H1 (cell line): ENCODE measurements around the gene GSTM2. TPM values are rescaled to one million over a fixed set of nuclear protein-coding genes. Genes with fewer than 3 reads are reported as not detected.
A peak's percentile ranks its signal among the peaks of the same experiment; 100 is the strongest.

Experiments
- CTCF ChIA-PET: fragments of 300-600 bp; sonication (Branson Sonifier 250); formaldehyde crosslinking; loops from one replicate; lab custom pipeline; 2021; ENCODE audit not compliant: partially characterized antibody; lab: Charles Lee
- POLR2A ChIA-PET: fragments of 300-600 bp; sonication (Branson Sonifier 250); formaldehyde crosslinking; loops from one replicate; lab custom pipeline; 2021; ENCODE audit warnings: inconsistent platforms; ENCODE audit not compliant: partially characterized antibody; lab: Charles Lee
- DNase-seq, 2 experiments: peaks; one replicate each; pipeline versions ENCODE4 v3.0.0 to v3.0.0-alpha.2; 2010 to 2022; ENCODE audit warnings: low spot score in 2 of 2, low read depth in 1 of 2, mixed read lengths in 1 of 2
- FAIRE-seq: peaks from 2 replicates; lab custom pipeline; 2011; peaks lifted over from hg19 to GRCh38; lab: Jason Lieb, UNC
- H2AFZ ChIP-seq: 2 replicates; pipeline ENCODE4 v1.8.1; 2012; ENCODE audit warnings: low read length, inconsistent platforms
- H2AK5ac ChIP-seq: 2 replicates; pipeline ENCODE4 v1.6.1; 2013; ENCODE audit warnings: low read depth, low read length
- H2BK120ac ChIP-seq: replicated peaks from 2 replicates; pipeline ENCODE3; 2013; ENCODE audit warnings: low read depth, low read length, inconsistent platforms
- H2BK12ac ChIP-seq: 2 replicates; pipeline ENCODE4 v1.6.1; 2013; ENCODE audit warnings: low read depth, low read length
- H2BK15ac ChIP-seq: 2 replicates; pipeline ENCODE4 v1.6.1; 2013; ENCODE audit warnings: low read length
- H2BK20ac ChIP-seq: 2 replicates; pipeline ENCODE4 v1.6.1; 2013; ENCODE audit warnings: low read length
- H2BK5ac ChIP-seq: 2 replicates; pipeline ENCODE4 v1.6.1; 2013; ENCODE audit warnings: low read depth, low read length
- H3K14ac ChIP-seq: 2 replicates; pipeline ENCODE4 v1.6.1; 2013; ENCODE audit warnings: inconsistent platforms; ENCODE audit not compliant: insufficient read length
- H3K18ac ChIP-seq: 2 replicates; pipeline ENCODE4 v1.6.1; 2013; ENCODE audit warnings: low read length; ENCODE audit errors: extremely low read depth
- H3K23ac ChIP-seq: 2 replicates; pipeline ENCODE4 v1.6.1; 2013; ENCODE audit warnings: inconsistent platforms; ENCODE audit not compliant: insufficient read length
- H3K23me2 ChIP-seq: 2 replicates; pipeline ENCODE4 v1.6.1; 2013; ENCODE audit warnings: low read depth, low read length
- H3K27ac ChIP-seq: 2 replicates; pipeline ENCODE4 v1.6.1; 2011; ENCODE audit warnings: low read depth, low read length, inconsistent platforms
- H3K27me3 ChIP-seq, 4 experiments: replicated peaks in 1 of 4; 1 replicate in 1 of 4; 2 replicates in 3 of 4; pipeline versions ENCODE4 v1.6.1 to v1.8.1; 2011 to 2013; ENCODE audit warnings: low read length in 3 of 4, mild to moderate bottlenecking in 3 of 4, inconsistent platforms in 2 of 4, mixed read lengths in 2 of 4, moderate library complexity in 1 of 4; ENCODE audit not compliant: control insufficient read depth in 3 of 4, insufficient read depth in 3 of 4; ENCODE audit errors: extremely low read depth in 1 of 4
- H3K36me3 ChIP-seq, 4 experiments: 2 replicates each; pipeline versions ENCODE4 v1.6.1 to v1.8.1; 2011 to 2013; ENCODE audit warnings: mild to moderate bottlenecking in 4 of 4, low read length in 3 of 4, moderate library complexity in 2 of 4, control low read depth in 1 of 4, inconsistent platforms in 1 of 4; ENCODE audit not compliant: insufficient read depth in 4 of 4, control insufficient read depth in 2 of 4
- H3K4ac ChIP-seq: replicated peaks from 2 replicates; pipeline ENCODE3; 2013; ENCODE audit warnings: low read length, low read depth, mixed read lengths, inconsistent platforms; ENCODE audit not compliant: insufficient read length
- H3K4me1 ChIP-seq, 4 experiments: replicated peaks in 1 of 4; 1 replicate in 1 of 4; 2 replicates in 3 of 4; pipeline versions ENCODE4 v1.6.1 to v1.8.1; 2011 to 2013; ENCODE audit warnings: low read length in 3 of 4, inconsistent platforms in 2 of 4, mixed read lengths in 1 of 4; ENCODE audit not compliant: insufficient read depth in 4 of 4, control insufficient read depth in 3 of 4
- H3K4me2 ChIP-seq, 2 experiments: 2 replicates each; pipeline versions ENCODE4 v1.6.1 to v1.8.1; 2011 to 2013; ENCODE audit warnings: low read depth in 2 of 2, low read length in 2 of 2, control low read depth in 1 of 2, inconsistent platforms in 1 of 2, mild to moderate bottlenecking in 1 of 2; ENCODE audit not compliant: insufficient read depth in 1 of 2
- H3K4me3 ChIP-seq, 4 experiments: fragments of 200-600, 300-600 bp in 1 of 4; sonication (generic), shearing (Covaris generic), sonication (Bioruptor Twin) in 1 of 4; 2 replicates each; pipeline versions ENCODE4 v1.5.1 to v1.8.1; 2011 to 2016; ENCODE audit warnings: low read length in 4 of 4, low read depth in 3 of 4, control low read depth in 2 of 4, inconsistent platforms in 2 of 4, mild to moderate bottlenecking in 2 of 4, mixed read lengths in 1 of 4, moderate library complexity in 1 of 4; ENCODE audit not compliant: insufficient read depth in 2 of 4; ENCODE audit errors: extremely low read depth in 1 of 4
- H3K56ac ChIP-seq: replicated peaks from 2 replicates; pipeline ENCODE3; 2013; ENCODE audit warnings: low read depth, mild to moderate bottlenecking, mixed read lengths, low read length, inconsistent platforms; ENCODE audit not compliant: insufficient read length
- H3K79me1 ChIP-seq: 2 replicates; pipeline ENCODE4 v1.6.1; 2013; ENCODE audit warnings: low read depth, low read length, control low read depth
- H3K79me2 ChIP-seq, 2 experiments: 2 replicates each; pipeline versions ENCODE4 v1.6.1 to v1.8.1; 2012 to 2013; ENCODE audit warnings: low read length in 2 of 2, mild to moderate bottlenecking in 2 of 2, inconsistent platforms in 1 of 2; ENCODE audit not compliant: insufficient read depth in 2 of 2, control insufficient read depth in 1 of 2
- H3K9ac ChIP-seq, 4 experiments: replicated peaks in 1 of 4; 1 replicate in 1 of 4; 2 replicates in 3 of 4; pipeline versions ENCODE4 v1.6.1 to v1.8.1; 2011 to 2013; ENCODE audit warnings: low read depth in 3 of 4, low read length in 3 of 4, control low read depth in 2 of 4, mild to moderate bottlenecking in 2 of 4, moderate library complexity in 2 of 4, inconsistent platforms in 1 of 4; ENCODE audit errors: extremely low read depth in 1 of 4
- H3K9me3 ChIP-seq, 2 experiments: 2 replicates each; pipeline versions ENCODE4 v1.6.1 to v1.8.1; 2012 to 2013; ENCODE audit warnings: mild to moderate bottlenecking in 2 of 2, moderate library complexity in 2 of 2, control low read depth in 1 of 2, inconsistent platforms in 1 of 2, low read depth in 1 of 2, low read length in 1 of 2, mixed read lengths in 1 of 2; ENCODE audit not compliant: insufficient read depth in 2 of 2
- H4K20me1 ChIP-seq, 2 experiments: replicated peaks in 1 of 2; 2 replicates each; pipeline versions ENCODE3 to v1.8.1; 2011 to 2013; ENCODE audit warnings: inconsistent platforms in 2 of 2, low read length in 2 of 2, mild to moderate bottlenecking in 1 of 2; ENCODE audit not compliant: insufficient read depth in 2 of 2, control insufficient read depth in 1 of 2
- H4K5ac ChIP-seq: 2 replicates; pipeline ENCODE4 v1.6.1; 2013; ENCODE audit warnings: low read length, low read depth, mixed read lengths, inconsistent platforms; ENCODE audit not compliant: insufficient read length
- H4K8ac ChIP-seq: 2 replicates; pipeline ENCODE4 v1.8.0; 2013; ENCODE audit warnings: mild to moderate bottlenecking, moderate library complexity, low read length, inconsistent platforms; ENCODE audit not compliant: insufficient read depth; ENCODE audit errors: extremely low read depth
- H4K91ac ChIP-seq: replicated peaks from 2 replicates; pipeline ENCODE3; 2013; ENCODE audit warnings: low read length, mixed read lengths, inconsistent platforms; ENCODE audit not compliant: insufficient read length
- BRCA1 ChIP-seq: IDR thresholded peaks from 2 replicates; pipeline ENCODE4 v1.6.1; 2012; ENCODE audit warnings: low read depth, low read length, improper control_type of control experiment
- E2F6 ChIP-seq: IDR thresholded peaks from 2 replicates; pipeline ENCODE4 v1.6.1; 2012; ENCODE audit warnings: inconsistent platforms
- EP300 ChIP-seq, 2 experiments: IDR thresholded peaks; 1 replicate in 1 of 2; 2 replicates in 1 of 2; pipeline ENCODE4 v1.6.1; 2011 to 2012; ENCODE audit warnings: low read depth in 2 of 2, low read length in 2 of 2, mild to moderate bottlenecking in 2 of 2, borderline replicate concordance in 1 of 2, inconsistent platforms in 1 of 2, moderate library complexity in 1 of 2
- FOSL1 ChIP-seq: IDR thresholded peaks from 2 replicates; pipeline ENCODE4 v1.6.1; 2011; ENCODE audit warnings: mild to moderate bottlenecking, low read depth, low read length, moderate library complexity; ENCODE audit not compliant: insufficient read depth
- MAX ChIP-seq: IDR thresholded peaks from 2 replicates; pipeline ENCODE4 v1.6.1; 2012; ENCODE audit warnings: inconsistent platforms
- RAD21 ChIP-seq, 2 experiments: IDR thresholded peaks in 1 of 2; conservative IDR thresholded peaks in 1 of 2; 2 replicates each; pipeline ENCODE4 v1.6.1; 2011; ENCODE audit warnings: low read depth in 2 of 2, low read length in 2 of 2, improper control_type of control experiment in 1 of 2, inconsistent platforms in 1 of 2, mild to moderate bottlenecking in 1 of 2, moderate library complexity in 1 of 2
- RXRA ChIP-seq: IDR thresholded peaks from 2 replicates; pipeline ENCODE4 v1.6.1; 2011; ENCODE audit warnings: low read depth, mild to moderate bottlenecking, low read length, moderate library complexity; ENCODE audit not compliant: insufficient read depth
- SIX5 ChIP-seq: IDR thresholded peaks from 2 replicates; pipeline ENCODE4 v1.6.1; 2011; ENCODE audit warnings: mild to moderate bottlenecking, low read depth, low read length
- TBP ChIP-seq: IDR thresholded peaks from 2 replicates; pipeline ENCODE4 v1.6.1; 2011; ENCODE audit warnings: low read depth, low read length, improper control_type of control experiment
- TEAD4 ChIP-seq: IDR thresholded peaks from 2 replicates; pipeline ENCODE4 v1.6.1; 2012; ENCODE audit warnings: low read depth, low read length, inconsistent platforms, mixed read lengths
- WGBS, 2 experiments: shearing (Covaris generic) in 1 of 2; methylation state at CpG; one replicate each; pipeline versions ENCODE4 v1.1.6 to v1.1.7; 2013 to 2015; ENCODE audit warnings: low lambda C conversion rate in 2 of 2, mixed read lengths in 2 of 2, inconsistent platforms in 1 of 2, low coverage in 1 of 2, missing lambda C conversion rate in 1 of 2; ENCODE audit not compliant: insufficient replicate concordance in 2 of 2, insufficient coverage in 1 of 2, insufficient read length in 1 of 2; ENCODE audit errors: extremely low coverage in 1 of 2, missing lambda C conversion rate in 1 of 2; 5-methylcytosine and 5-hydroxymethylcytosine counted together
- polyA plus RNA-seq, 7 experiments: library from polyadenylated mRNA; depleted of rRNA in 3 of 7; stranded (reverse) in 5 of 7; unstranded in 2 of 7; fragments of >200 nt in 5 of 7; fragments of 200-250 nt in 2 of 7; gene quantifications; 1 replicate in 5 of 7; 2 replicates in 1 of 7; 4 replicates in 1 of 7; pipeline versions ENCODE4 v1.2.1 to v1.2.3, GENCODE V29; 2011 to 2013; ENCODE audit warnings: missing spikeins in 2 of 7, mixed read lengths in 2 of 7
- total RNA-seq: library from RNA; stranded (reverse); fragmentation: NEBNext Ultra II Directional; extraction: Animal tissue kit (Norgen Biotek cat#: 25700); gene quantifications from 2 replicates; pipeline ENCODE4 v1.2.1, GENCODE V29; 2021

GSTM2 gene
- total and polyA plus RNA-seq, 2 of the 8 experiments (the other 6 are each of a cell fraction or from before 2014, with no cell fraction given), result 9.6 to 23.1 TPM

GRCh38 chr1:109624201-109625010, 43.5 kb upstream of the GSTM2 start:
- Histone ChIP-seq H3K23ac (no peak overlapping the region), H2AFZ (no peak overlapping the region), H3K56ac (no peak overlapping the region), H3K4ac (no peak overlapping the region), H3K27me3 (no peaks in the 10 kb centered on the region), H3K79me2 (peaks cover 0 to 37% of the 10 kb centered on the region in 2 experiments; a peak in 2 of 4 replicates), H2AK5ac (0 out of 2 replicates have a peak overlapping the region, but pooled peaks have one; percentile 53), H2BK12ac (no peak overlapping the region), H3K4me3 (no peak overlapping the region), H3K9me3 (no peaks in the 10 kb centered on the region), H2BK5ac (0 out of 2 replicates have a peak overlapping the region, but pooled peaks have one; percentile 24), H4K20me1 (peaks cover 5 to 32% of the 10 kb centered on the region in 2 experiments), H2BK15ac (no peak overlapping the region), H3K4me2 (no peak overlapping the region), H3K27ac (no peak overlapping the region), H2BK120ac (no peak overlapping the region), H4K5ac (no peak overlapping the region), H3K18ac (no peak overlapping the region), H3K9ac (peak overlapping the region in 1 of 4 experiments; percentile 16; a peak in 1 of 7 replicates), H4K8ac (no peak overlapping the region; the same call in none of the 2 replicates), H4K91ac (no peak overlapping the region), H3K79me1 (peaks cover 17% of the 10 kb centered on the region), H3K14ac (no peak overlapping the region), H3K4me1 (peaks cover 0 to 8% (median 5%) of the 10 kb centered on the region in 4 experiments; a peak in 6 of 7 replicates), H3K36me3 (peaks cover 10 to 24% (median 18%) of the 10 kb centered on the region in 4 experiments; a peak in 7 of 8 replicates), H2BK20ac (no peak overlapping the region), H3K23me2 (peaks cover 13% of the 10 kb centered on the region)
- FAIRE-seq (no peak), DNase-seq (no peak)
- 89% methylated on average over 15 of the region's 17 CpGs; no CpG with 5 or more reads in 1 of the 2 experiments for WGBS, 2 experiments
- CTCF ChIA-PET, result interaction anchor here (0.5 to 10.4 kb wide), 21 partner anchors 8 to 360 kb away, joined by 3 to 73 read pairs (median 4); partner anchors contain the start of gene AHCYL1
- POLR2A ChIA-PET, result interaction anchor here (1.1 to 3.0 kb wide), 5 partner anchors 9 to 360 kb away, joined by 3 to 16 read pairs (median 5); partner anchors contain the start of genes AHCYL1 and GNAI3
- TF ChIP-seq RXRA, result no peak
- TF ChIP-seq EP300 (IDR thresholded peaks at IDR 0.05; ENCODE audit: borderline replicate concordance in 1 of 2, low read depth in 2 of 2, low read length in 2 of 2), result no peak
- TF ChIP-seq TEAD4, result no peak
- TF ChIP-seq SIX5, result no peak
- no peak for TF ChIP-seq FOSL1
- TF ChIP-seq BRCA1, result no peak
- no peak for TF ChIP-seq MAX
- no peak for TF ChIP-seq E2F6
- TF ChIP-seq RAD21 (IDR thresholded peaks at IDR 0.05 in 1 of 2, conservative IDR thresholded peaks at IDR 0.05 in 1 of 2; ENCODE audit: low read depth in 2 of 2, low read length in 2 of 2), result no peak
- no peak for TF ChIP-seq TBP
